DMS114 treated with DMSO at 0.1 percent for 48 hours (cell line): ENCODE results near the gene EVI2B.
"Not testable (repeated sequence)": the region's sequence is repeated elsewhere in the genome, so short reads cannot be mapped to it uniquely, and the experiment has no call there.

ENCODE experiments used
- DNase-seq: peaks from one replicate; lab custom pipeline; 2025; ENCODE audit not compliant: unreplicated experiment; lab: John Stamatoyannopoulos, UW

The EVI2B gene, protein sequence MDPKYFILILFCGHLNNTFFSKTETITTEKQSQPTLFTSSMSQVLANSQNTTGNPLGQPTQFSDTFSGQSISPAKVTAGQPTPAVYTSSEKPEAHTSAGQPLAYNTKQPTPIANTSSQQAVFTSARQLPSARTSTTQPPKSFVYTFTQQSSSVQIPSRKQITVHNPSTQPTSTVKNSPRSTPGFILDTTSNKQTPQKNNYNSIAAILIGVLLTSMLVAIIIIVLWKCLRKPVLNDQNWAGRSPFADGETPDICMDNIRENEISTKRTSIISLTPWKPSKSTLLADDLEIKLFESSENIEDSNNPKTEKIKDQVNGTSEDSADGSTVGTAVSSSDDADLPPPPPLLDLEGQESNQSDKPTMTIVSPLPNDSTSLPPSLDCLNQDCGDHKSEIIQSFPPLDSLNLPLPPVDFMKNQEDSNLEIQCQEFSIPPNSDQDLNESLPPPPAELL

DNA sequence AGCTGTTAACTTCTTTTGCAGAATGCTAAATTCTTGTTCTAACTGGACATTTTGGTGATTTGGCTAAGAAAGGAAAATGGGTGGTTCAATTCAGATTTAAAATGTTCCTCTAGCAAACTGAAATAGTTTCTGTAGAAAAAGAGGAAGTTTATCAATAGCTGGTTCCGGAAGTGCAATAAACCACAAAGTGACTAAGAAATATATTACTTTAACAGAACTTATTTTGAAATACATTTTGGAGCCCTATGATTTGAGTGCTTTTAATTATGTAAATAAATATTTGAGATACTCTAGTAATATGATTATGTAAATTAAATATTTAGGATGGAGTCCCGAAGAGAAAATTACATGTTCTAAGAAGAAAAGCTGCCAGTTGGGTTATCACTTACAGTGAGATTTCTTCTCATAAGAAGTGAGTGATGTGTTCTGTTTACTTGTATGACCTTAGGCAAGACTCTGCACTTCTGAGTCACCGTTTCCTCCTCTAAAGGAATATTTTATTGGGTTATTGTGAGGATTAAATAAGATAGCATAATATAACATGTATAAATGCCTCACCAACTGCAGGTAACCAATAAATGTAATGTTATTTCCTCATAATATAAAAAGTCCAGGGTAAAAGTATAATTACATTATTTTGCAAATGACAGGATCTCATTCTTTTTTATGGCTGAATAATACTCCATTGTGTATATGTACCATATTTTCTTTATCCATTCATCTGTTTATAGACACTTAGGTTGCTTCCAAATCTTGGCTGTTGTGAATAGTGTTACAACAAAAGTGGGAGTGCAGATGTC is at the start of gene EVI2B:
TSS of gene EVI2B (minus strand) at position 73 of the 800 bp plus-strand sequence. CDS start 8,445 bp downstream, outside the sequence.
- no peak for DNase-seq

- DNase-seq: no peak
These were observed 44.1 kb upstream of the EVI2B start for GRCh38 chr17:31357839-31358394.

- DNase-seq: no peak
These were observed 43.2 kb upstream of the EVI2B start for GRCh38 chr17:31357091-31357490.

DNA sequence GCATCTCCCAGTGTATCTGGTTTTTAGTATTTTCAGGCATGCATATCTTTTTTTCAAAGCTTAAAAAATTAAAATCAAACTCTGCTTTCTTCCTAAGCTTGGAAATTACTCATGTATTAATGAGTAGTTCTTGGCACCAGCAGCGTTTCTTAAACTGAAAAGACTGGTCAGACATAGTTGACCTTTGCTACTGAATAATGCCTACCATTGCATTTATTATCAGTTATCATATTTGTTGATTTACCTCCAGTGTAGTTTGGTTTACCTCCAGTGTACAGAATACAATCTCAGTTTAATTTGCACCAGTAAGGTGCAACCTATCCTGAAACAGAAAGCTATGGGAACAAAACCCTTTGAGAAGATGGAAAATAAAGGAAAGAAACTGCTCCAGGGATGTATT is 42.1 kb upstream of the EVI2B start:
- DNase-seq: no peak

GRCh38 chr17:31349454-31349853 is 35.6 kb upstream of the EVI2B start:
- no peak for DNase-seq

DNA sequence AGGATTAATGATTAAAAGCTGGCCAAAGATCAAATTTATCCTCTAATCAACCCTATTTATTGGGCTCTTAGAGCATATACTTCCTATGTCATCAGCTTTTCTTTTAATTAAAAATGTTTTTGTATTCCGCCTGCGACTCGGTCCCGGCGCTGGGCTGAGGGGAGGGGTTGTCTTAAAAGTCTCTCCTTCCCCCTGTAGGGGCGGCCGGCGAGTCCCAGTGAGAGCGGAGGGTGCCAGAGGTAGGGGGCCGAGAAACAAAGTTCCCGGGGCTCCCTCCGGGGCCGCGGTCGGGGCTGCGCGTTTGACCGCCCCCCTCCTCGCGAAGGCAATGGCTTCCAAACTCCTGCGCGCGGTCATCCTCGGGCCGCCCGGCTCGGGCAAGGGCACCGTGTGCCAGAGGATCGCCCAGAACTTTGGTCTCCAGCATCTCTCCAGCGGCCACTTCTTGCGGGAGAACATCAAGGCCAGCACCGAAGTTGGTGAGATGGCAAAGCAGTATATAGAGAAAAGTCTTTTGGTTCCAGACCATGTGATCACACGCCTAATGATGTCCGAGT is 31.4 kb upstream of the EVI2B start:
- not testable (repeated sequence) for DNase-seq

DNA sequence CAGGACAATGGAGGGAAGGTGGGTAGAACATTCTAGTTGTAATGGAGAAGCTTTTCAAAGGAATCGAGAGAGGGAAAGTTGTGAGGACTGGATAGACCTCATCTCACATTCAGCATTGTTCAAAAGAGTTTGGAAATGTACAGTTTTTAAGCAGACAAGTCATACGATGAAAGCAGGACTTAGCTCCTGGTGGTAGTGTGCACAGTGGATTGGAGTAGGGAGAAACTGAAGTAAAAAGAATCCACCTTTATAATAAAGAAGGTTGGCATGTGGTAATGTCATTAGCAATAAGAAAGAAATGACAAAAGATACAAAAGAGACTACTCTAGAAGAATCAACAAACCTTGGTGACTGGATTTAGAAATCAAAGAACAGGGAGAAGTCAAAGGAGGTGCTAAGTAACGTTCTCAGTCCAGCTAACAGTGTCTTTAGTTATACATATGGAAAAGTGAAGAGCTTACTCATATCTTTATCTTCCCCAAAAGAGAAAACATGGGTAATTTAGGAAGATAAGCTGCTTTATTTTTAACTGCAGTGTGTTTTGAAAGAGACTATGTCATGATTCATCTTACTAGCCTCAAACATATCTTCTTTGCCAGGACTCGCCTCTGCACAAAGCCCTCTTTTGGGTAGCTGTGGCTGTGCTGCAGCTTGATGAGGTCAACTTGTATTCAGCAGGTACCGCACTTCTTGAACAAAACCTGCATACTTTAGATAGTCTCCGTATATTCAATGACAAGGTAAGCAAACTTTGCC is 26.2 kb upstream of the EVI2B start:
- no peak for DNase-seq

- no peak for DNase-seq
These were observed 15.4 kb upstream of the EVI2B start for GRCh38 chr17:31329221-31329620.

DNA sequence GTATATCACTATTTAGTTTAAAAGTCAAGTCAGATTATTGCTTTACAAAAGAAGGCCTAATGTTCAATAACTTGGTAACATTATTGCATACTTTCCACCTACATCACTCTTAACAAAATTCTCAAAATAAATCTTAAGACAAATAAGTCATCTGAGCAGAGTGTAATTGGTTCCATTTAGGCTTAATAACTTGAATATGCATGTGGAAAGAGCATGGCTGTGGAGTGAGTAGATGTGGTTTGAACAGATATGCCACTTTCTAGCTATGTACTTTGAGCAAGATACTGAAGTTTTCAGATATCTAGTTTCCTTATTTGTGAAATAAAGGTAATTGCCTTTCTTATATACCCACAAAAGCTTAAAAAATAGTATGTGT is 14.3 kb upstream of the EVI2B start:
- no peak for DNase-seq

DNA sequence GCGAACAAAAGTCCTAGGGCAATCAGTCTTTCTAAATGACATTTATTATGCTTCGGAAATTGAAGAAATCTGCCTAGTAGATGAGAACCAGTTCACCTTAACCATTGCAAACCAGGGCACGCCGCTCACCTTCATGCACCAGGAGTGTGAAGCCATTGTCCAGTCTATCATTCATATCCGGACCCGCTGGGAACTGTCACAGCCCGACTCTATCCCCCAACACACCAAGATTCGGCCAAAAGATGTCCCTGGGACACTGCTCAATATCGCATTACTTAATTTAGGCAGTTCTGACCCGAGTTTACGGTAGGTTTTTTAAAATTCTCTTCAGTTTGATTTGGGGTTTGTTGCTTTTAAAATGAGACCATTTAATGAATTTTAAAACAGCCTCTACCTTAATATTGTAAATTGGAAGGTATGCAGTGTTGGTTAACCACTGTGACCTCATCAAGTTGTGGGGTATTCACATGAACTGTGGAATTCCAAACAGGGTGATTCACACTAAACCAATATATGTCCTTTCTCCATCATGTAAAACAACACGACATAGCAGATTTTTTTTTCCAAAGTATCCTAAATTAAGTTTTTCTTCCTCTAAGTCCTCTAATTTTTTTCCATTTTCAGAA is 13.8 kb upstream of the EVI2B start:
- no peak for DNase-seq

DNA sequence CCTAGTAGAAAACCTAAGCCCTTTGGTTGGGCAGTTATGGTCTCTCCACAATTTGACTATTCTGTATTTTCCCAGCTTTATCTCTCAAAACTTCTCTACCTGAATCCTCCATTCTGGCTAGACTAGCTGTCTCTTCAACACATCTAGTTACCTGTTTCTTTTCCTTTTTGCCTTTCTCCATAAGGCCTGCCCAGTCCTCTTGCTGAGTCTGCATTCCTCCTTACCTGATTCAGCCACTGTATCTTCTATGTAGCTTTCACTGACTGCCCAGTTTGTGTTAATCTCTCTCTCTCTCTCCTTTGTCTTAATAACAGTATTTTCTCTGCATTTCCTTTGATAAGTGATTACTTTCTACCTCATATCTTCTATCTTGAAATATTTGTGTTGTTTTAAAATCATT is 9.7 kb upstream of the EVI2B start:
- no peak for DNase-seq

GRCh38 chr17:31321966-31322365 is 8.1 kb upstream of the EVI2B start:
- no peak for DNase-seq

DNA sequence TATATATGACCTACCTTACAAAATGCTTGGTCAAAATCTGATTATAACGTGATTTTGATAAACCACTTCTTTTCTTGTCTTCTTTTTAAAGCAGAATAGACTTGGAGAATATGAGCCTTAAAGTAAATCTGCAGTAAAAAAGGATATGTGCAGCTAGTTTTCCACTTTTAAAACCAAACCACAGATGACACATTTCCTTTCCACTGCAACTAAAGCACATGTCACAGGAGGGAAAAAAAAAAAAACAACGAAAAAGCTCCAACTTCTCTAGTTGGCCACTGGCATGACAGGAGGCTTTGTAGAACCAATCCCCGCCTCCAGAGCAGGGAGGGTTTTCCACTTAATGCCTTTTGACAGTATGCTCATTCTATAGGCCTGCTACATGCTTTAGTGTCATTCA is 7.6 kb upstream of the EVI2B start, which contains the start of gene EVI2A:
TSS of gene EVI2A (minus strand) at position 142 of the 400 bp plus-strand sequence. CDS start 2,609 bp downstream, outside the sequence.
- no peak for DNase-seq

GRCh38 chr17:31320791-31321190 is 6.9 kb upstream of the EVI2B start:
- no peak for DNase-seq

GRCh38 chr17:31320241-31320640 is 6.4 kb upstream of the EVI2B start:
- no peak for DNase-seq

- no peak for DNase-seq
These were observed 5.2 kb upstream of the EVI2B start for GRCh38 chr17:31318851-31319661.

GRCh38 chr17:31318298-31318801 is 4.5 kb upstream of the EVI2B start:
- DNase-seq: no peak

DNA sequence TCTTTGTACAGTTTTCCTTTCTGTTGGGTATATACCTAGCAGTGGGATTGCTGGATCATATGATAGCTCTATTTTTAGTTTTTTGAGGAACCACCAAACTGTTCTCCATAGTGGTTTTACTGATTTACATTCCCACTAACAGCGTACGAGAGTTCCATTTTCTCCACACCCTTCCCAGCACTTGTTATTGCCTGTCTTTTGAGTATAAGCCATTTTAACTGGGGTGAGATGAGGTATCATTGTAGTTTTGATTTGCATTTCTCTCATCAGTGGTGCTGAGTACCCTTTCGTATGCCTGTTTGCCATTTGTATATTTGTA is 887 bp upstream of the EVI2B start:
- no peak for DNase-seq

DNA sequence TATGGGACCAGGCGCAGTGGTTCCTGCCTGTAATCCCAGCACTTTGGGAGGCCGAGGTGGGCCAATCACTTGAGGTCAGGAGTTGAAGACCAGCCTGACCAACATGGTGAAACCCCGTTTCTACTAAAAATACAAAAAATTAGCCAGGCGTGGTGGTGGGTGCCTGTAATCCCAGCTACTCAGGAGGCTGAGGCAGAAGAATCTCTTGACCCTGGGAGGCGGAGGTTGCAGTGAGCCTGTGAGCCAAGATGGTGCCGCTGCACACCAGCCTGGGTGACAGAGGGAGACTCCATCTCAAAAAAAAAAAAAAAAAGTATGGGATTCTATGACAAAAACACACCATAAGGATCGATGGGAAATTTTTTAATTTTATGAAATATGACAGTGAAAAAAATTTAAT is 1.6 kb downstream of the EVI2B start:
- not testable (repeated sequence) for DNase-seq
